Pancreas (tissue), 10 donors: ENCODE data around the gene ZBTB44. TPM values are rescaled to one million over a fixed set of nuclear protein-coding genes. Genes with fewer than 3 reads are reported as not detected.

ENCODE experiments used
- ATAC-seq, 4 donors: fragments of 200-7000 bp; cut with Tn5 transposase; one replicate each; pipeline versions ENCODE4 v1.8.0 to v1.9.1; 2020; ENCODE audit warnings: mild to moderate bottlenecking in 4 of 4, moderate library complexity in 4 of 4
- DNase-seq, 6 donors: peaks; one replicate each; pipeline ENCODE4 v3.0.0-alpha.2; 2020
- FAIRE-seq: peaks from 2 replicates; lab custom pipeline; 2012; peaks lifted over from hg19 to GRCh38; lab: Jason Lieb, UNC
- H3K27ac ChIP-seq, 4 donors: fragments of 200-600 bp; sonication (generic); 1 replicate in 3 of 4; 2 replicates in 1 of 4; pipeline versions ENCODE4 v1.5.0 to v1.8.0; 2020
- H3K27me3 ChIP-seq, 4 donors: fragments of 200-600 bp; one replicate each; pipeline ENCODE4 v1.8.0; 2021
- H3K36me3 ChIP-seq, 3 donors: fragments of 200-600 bp; sonication (generic) in 1 of 3; one replicate each; pipeline versions ENCODE4 v1.5.0 to v1.8.0; 2020 to 2021
- H3K4me1 ChIP-seq, 3 donors: fragments of 200-600 bp; one replicate each; pipeline ENCODE4 v1.8.0; 2021
- H3K4me3 ChIP-seq, 4 donors: fragments of 200-600 bp; sonication (generic) in 2 of 4; one replicate each; pipeline versions ENCODE4 v1.5.0 to v1.8.0; 2020 to 2021
- H3K9me3 ChIP-seq, 4 donors: fragments of 200-600 bp; one replicate each; pipeline ENCODE4 v1.8.0; 2021
- WGBS, 2 donors: extraction: QIAGEN DNeasy Blood & Tissue Kit; methylation state at CpG; one replicate each; pipeline ENCODE4 v1.1.7; 2013; 5-methylcytosine and 5-hydroxymethylcytosine counted together
- intact Hi-C, 3 donors: fragments of 100-400 bp; cut with DNase I; formaldehyde crosslinking; loops; one replicate each; pipeline versions ENCODE4 v1.11.1 to v1.14.2; 2022
- polyA plus RNA-seq, 2 donors: library from polyadenylated mRNA; stranded (reverse); fragments of 200-250 nt; gene quantifications; one replicate each; pipeline ENCODE4 v1.2.3, GENCODE V29; 2013
- total RNA-seq, 6 donors: library from RNA; stranded (reverse); fragmentation: NEBNext Ultra II Directional in 4 of 6; extraction: Animal tissue kit (Norgen Biotek cat#: 25700) in 4 of 6; gene quantifications; one replicate each; pipeline versions ENCODE4 v1.2.1 to v1.2.4, GENCODE V29; 2021 to 2023
- TF ChIP-seq, protein P1 (sequence below), 4 donors: fragments of 200-600 bp; sonication (generic) in 3 of 4; IDR thresholded peaks; one replicate each; pipeline versions ENCODE4 v1.5.0 to v1.8.0; 2021; ENCODE audit warnings: antibody characterized with exemption in 4 of 4
- donor health status: healthy with polysubstance abuse.
- donor health status: DM: no; HTN: no; CAD: no; lungs with moderate emphysema.
- donor health status: DM: no; HTN: no; CAD: no.
- donor health status: control.
- donor health status: control.
- donor health status: Bipolar disorder and iron deficiency.
- donor health status: DM: yes; HTN: yes; CAD: no.
- donor health status: DM: no; HTN: no; CAD: no.
- donor health status: DM: no; HTN: no; CAD: no.
- donor health status: DM: yes; HTN: yes; CAD: no.

Gene ZBTB44
- total and polyA plus RNA-seq, 8 donors = 6.4 to 31.1 (median 18.1) TPM

DNA sequence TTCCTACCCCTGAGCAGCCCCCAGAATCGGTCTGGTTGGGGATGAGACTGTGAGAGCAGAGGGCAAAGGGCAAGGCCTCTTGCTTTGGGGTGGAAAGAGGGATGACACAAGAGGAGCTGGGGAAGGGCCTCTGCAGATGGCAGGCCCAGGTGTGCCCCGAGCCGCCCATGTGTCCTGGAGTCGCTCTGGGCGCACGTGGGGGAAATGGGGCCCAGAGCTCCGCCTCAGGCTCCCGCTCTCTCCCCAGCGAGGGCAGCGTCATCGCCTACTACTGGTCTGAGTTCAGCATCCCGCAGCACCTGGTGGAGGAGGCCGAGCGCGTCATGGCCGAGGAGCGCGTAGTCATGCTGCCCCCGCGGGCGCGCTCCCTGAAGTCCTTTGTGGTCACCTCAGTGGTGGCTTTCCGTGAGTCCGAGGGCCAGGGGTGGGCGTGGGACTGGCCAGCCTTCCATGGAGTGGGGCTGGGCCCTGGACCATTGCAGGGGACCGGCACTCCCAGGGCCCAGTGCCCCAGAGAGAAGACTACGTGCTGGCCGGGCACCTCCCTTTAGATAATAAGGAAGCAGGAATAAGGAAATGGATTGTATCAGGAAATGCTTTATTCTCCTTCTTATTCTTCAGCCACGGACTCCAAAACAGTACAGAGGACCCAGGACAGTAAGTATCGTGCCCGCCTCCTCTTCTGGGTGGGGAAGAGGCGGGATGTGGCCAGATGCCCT is 125.1 kb downstream of the ZBTB44 start:
- no peaks in the 10 kb centered on the region for H3K27me3 ChIP-seq
- TF ChIP-seq, protein P1, sequence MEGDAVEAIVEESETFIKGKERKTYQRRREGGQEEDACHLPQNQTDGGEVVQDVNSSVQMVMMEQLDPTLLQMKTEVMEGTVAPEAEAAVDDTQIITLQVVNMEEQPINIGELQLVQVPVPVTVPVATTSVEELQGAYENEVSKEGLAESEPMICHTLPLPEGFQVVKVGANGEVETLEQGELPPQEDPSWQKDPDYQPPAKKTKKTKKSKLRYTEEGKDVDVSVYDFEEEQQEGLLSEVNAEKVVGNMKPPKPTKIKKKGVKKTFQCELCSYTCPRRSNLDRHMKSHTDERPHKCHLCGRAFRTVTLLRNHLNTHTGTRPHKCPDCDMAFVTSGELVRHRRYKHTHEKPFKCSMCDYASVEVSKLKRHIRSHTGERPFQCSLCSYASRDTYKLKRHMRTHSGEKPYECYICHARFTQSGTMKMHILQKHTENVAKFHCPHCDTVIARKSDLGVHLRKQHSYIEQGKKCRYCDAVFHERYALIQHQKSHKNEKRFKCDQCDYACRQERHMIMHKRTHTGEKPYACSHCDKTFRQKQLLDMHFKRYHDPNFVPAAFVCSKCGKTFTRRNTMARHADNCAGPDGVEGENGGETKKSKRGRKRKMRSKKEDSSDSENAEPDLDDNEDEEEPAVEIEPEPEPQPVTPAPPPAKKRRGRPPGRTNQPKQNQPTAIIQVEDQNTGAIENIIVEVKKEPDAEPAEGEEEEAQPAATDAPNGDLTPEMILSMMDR (IDR thresholded peaks at IDR 0.05) = no peak
- ATAC-seq = peak in 3 of 4 donors; percentile 13 to 65 (median 28)
- H3K27ac ChIP-seq = peak overlapping the region in 2 of 4 donors; percentile 10 to 39
- no peak overlapping the region for H3K4me3 ChIP-seq
- peaks cover 0 to 5% (median 3%) of the 10 kb centered on the region in 3 donors for H3K36me3 ChIP-seq
- H3K4me1 ChIP-seq = peaks cover 0 to 6% (median 5%) of the 10 kb centered on the region in 3 donors
- WGBS, 2 donors = 94% methylated on average over 32 of the region's 32 CpGs
- no peaks in the 10 kb centered on the region for H3K9me3 ChIP-seq
- FAIRE-seq = no peak
- intact Hi-C loops = no loop called here
- DNase-seq = no peak

- Histone ChIP-seq H3K27ac (no peak overlapping the region), H3K27me3 (no peaks in the 10 kb centered on the region), H3K9me3 (no peaks in the 10 kb centered on the region), H3K36me3 (peaks cover 0 to 5% (median 3%) of the 10 kb centered on the region in 3 donors), H3K4me1 (peaks cover 0 to 6% (median 5%) of the 10 kb centered on the region in 3 donors), H3K4me3 (no peak overlapping the region)
- FAIRE-seq = no peak
- WGBS, 2 donors = 85 to 87% methylated on average over 18 to 19 of the region's 19 CpGs
- no peak for ATAC-seq
- intact Hi-C loops = no loop called here
- DNase-seq = peak in 1 of 6 donors; percentile 73
- TF ChIP-seq, protein P1 (IDR thresholded peaks at IDR 0.05) = no peak
Measured at GRCh38 chr11:130188585-130189347, 126.0 kb downstream of the ZBTB44 start.

DNA sequence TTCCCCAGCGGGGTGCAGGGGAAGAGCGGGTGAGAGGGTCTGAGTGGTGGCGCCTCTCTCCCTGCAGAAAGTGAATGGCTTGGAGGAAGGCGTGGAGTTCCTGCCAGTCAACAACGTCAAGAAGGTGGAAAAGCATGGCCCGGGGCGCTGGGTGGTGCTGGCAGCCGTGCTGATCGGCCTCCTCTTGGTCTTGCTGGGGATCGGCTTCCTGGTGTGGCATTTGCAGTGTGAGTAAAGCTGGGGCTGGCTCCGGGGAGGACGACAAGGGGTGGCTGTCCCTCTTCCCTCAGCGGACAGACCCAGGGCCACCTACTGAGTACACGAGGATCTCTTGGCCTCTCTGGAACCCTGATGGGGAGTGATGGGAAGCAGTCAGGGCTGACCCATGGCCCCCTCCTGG is 126.7 kb downstream of the ZBTB44 start:
- WGBS, 2 donors = 93 to 95% methylated on average over 14 of the region's 14 CpGs
- Histone ChIP-seq H3K4me3 (no peak overlapping the region), H3K36me3 (peaks cover 0 to 5% (median 0%) of the 10 kb centered on the region in 3 donors), H3K9me3 (no peaks in the 10 kb centered on the region), H3K27ac (no peak overlapping the region), H3K4me1 (peaks cover 0 to 5% (median 4%) of the 10 kb centered on the region in 3 donors), H3K27me3 (no peaks in the 10 kb centered on the region)
- TF ChIP-seq, protein P1 (IDR thresholded peaks at IDR 0.05) = no peak
- FAIRE-seq (no peak), DNase-seq (no peak), ATAC-seq (no peak)
- intact Hi-C loops = no loop called here

DNA sequence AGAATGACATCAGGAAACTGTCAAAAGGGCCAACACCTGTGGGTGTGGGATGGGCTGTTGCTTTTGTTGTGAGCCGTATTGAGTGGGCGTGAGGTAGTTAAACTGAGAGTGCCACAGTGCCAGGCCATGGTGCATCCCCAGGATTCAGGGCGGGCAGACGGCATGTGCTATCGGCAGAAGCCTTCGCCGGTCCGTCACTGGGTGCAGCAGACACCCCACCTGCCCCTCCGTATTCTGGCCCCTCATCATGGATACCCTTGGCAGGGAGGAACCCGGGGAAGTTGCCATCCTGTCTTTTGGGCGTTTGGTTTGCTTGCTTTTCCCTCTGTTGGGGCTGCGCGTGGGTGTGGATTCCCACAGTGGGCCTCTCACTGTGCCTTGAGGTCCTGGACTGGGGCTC is 127.6 kb downstream of the ZBTB44 start:
- H3K36me3 ChIP-seq = peaks cover 0 to 4% (median 0%) of the 10 kb centered on the region in 3 donors
- H3K27ac ChIP-seq = no peak overlapping the region
- H3K4me1 ChIP-seq = peaks cover 5 to 6% (median 5%) of the 10 kb centered on the region in 3 donors
- no peaks in the 10 kb centered on the region for H3K9me3 ChIP-seq
- ATAC-seq = no peak
- no peaks in the 10 kb centered on the region for H3K27me3 ChIP-seq
- 92 to 94% methylated on average over 13 of the region's 13 CpGs for WGBS, 2 donors
- FAIRE-seq = no peak
- intact Hi-C loops = no loop called here
- TF ChIP-seq, protein P1 (IDR thresholded peaks at IDR 0.05) = no peak
- DNase-seq = no peak
- H3K4me3 ChIP-seq = no peak overlapping the region
